Right atrium auricular region (tissue), 2 donors: ENCODE data around the gene ARIH2. TPM values are rescaled to one million over a fixed set of nuclear protein-coding genes. Genes with fewer than 3 reads are reported as not detected.
A peak's percentile ranks its signal among the peaks of the same experiment; 100 is the strongest.

ENCODE experiments used
- DNase-seq: peaks from one replicate; pipeline ENCODE4 v3.0.0-alpha.2; 2019; ENCODE audit warnings: low spot score
- H3K27ac ChIP-seq, 2 donors: fragments of 200-600 bp; sonication (generic); 1 replicate in 1 of 2; 2 replicates in 1 of 2; pipeline ENCODE4 v1.5.1; 2016 to 2019
- H3K27me3 ChIP-seq, 2 donors: fragments of 200-600 bp; sonication (generic); one replicate each; pipeline versions ENCODE4 v1.5.1 to v1.6.0; 2017 to 2019
- H3K36me3 ChIP-seq: fragments of 200-600 bp; sonication (generic); one replicate; pipeline ENCODE4 v1.5.1; 2016
- H3K4me1 ChIP-seq, 2 donors: fragments of 200-600 bp; sonication (generic); one replicate each; pipeline versions ENCODE4 v1.5.1 to v1.6.0; 2017 to 2019
- H3K4me3 ChIP-seq, 2 donors: fragments of 200-600 bp; sonication (generic); 1 replicate in 1 of 2; 2 replicates in 1 of 2; pipeline ENCODE4 v1.5.1; 2017 to 2019; ENCODE audit warnings: mild to moderate bottlenecking in 1 of 2, moderate library complexity in 1 of 2
- H3K9me3 ChIP-seq, 2 donors: fragments of 200-600 bp; sonication (generic); one replicate each; pipeline ENCODE4 v1.5.1; 2019
- total RNA-seq, 2 donors: library from RNA; depleted of rRNA; stranded (reverse); fragments of >200 nt; gene quantifications; one replicate each; pipeline ENCODE4 v1.1.0, GENCODE V29; 2016
- TF ChIP-seq, protein P1 (sequence below), 2 donors: fragments of 200-600 bp; sonication (generic); IDR thresholded peaks; one replicate each; pipeline ENCODE4 v1.5.1; 2019; ENCODE audit warnings: antibody characterized with exemption in 2 of 2

Gene ARIH2
- total RNA-seq = 100 to 1,000 TPM; 135 to 140 TPM

DNA sequence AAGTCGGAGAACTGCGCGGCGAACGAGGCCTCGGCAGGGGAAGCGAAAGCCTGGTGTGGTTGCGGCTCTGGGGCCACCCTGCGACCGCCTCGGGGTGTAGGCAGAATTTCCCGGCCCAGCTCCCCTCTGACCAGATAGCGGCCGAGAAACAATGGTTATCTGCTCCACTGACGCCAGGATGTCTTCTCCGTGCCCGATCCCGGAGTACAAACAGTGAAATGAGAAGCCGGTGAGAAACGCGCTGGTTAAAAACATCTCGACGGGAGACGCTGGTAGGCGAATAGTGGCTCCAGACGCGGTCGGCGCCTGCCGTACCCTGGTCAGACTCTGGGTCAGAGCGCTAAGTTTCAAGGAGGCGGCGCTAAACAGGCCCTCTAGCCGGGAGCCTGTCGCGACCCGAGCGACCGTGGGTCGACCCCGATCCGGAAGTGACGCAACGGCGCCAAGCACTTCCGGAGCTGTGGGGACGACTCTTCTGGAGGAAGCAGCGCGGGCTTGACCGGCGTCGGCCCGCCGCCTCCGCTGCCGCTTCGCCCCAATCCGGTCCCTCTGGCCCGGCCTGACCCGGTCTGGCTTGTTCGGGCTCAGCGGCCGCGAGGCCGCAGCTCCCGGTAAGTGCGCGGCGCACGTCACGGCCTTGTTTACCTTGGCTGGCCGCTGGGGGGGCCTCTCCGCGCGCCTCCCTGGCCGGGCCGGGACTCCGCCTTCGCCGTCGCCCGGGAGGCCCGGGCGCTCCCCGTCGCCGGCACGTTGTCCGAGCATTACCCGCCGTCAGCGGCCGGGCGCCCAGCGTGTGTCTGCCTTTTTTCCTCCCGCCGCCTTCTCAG lies at the start of gene ARIH2:
ARIH2 (plus strand) TSS at position 455 of the 827 bp plus-strand sequence. CDS start 8,717 bp downstream, outside the sequence.
- Histone ChIP-seq H3K4me3 (peak within 1 kb of the TSS; percentile 76 to 89), H3K4me1 (peaks cover 0 to 23% of the 10 kb centered on the region in 2 donors), H3K27me3 (no peaks in the 10 kb centered on the region), H3K36me3 (peaks cover 12% of the 10 kb centered on the region), H3K27ac (peak within 1 kb of the TSS; percentile 96), H3K9me3 (no peaks in the 10 kb centered on the region)
- peak; percentile 95 for DNase-seq
- TF ChIP-seq, protein P1, sequence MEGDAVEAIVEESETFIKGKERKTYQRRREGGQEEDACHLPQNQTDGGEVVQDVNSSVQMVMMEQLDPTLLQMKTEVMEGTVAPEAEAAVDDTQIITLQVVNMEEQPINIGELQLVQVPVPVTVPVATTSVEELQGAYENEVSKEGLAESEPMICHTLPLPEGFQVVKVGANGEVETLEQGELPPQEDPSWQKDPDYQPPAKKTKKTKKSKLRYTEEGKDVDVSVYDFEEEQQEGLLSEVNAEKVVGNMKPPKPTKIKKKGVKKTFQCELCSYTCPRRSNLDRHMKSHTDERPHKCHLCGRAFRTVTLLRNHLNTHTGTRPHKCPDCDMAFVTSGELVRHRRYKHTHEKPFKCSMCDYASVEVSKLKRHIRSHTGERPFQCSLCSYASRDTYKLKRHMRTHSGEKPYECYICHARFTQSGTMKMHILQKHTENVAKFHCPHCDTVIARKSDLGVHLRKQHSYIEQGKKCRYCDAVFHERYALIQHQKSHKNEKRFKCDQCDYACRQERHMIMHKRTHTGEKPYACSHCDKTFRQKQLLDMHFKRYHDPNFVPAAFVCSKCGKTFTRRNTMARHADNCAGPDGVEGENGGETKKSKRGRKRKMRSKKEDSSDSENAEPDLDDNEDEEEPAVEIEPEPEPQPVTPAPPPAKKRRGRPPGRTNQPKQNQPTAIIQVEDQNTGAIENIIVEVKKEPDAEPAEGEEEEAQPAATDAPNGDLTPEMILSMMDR (IDR thresholded peaks at IDR 0.05) = peak in 1 of 2 donors; percentile 27

DNA sequence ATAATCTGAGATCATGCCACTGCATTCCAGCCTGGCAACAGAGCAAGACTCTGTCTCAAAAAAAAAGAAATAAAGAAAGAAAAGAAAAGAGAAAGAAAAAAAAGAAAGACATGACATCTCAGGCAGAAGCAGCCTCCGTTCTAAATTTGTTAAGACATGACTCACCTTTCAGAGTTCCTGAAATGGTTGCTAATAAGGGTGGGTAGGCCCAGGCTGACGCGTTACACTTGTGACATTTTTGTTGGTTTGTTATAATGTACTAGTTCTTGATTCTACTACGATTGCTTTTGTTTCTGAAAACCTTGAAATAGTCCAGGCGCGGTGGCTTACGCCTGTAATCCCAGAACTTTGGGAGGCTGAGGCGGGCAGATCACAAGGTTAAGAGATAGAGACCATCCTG lies 41.0 kb upstream of the ARIH2 start:
- TF ChIP-seq, protein P1 (IDR thresholded peaks at IDR 0.05) = no peak
- Histone ChIP-seq H3K36me3 (peaks cover 42% of the 10 kb centered on the region), H3K27me3 (no peaks in the 10 kb centered on the region), H3K4me1 (no peaks in the 10 kb centered on the region), H3K9me3 (no peaks in the 10 kb centered on the region), H3K4me3 (no peak overlapping the region), H3K27ac (no peak overlapping the region)
- DNase-seq = no peak

DNA sequence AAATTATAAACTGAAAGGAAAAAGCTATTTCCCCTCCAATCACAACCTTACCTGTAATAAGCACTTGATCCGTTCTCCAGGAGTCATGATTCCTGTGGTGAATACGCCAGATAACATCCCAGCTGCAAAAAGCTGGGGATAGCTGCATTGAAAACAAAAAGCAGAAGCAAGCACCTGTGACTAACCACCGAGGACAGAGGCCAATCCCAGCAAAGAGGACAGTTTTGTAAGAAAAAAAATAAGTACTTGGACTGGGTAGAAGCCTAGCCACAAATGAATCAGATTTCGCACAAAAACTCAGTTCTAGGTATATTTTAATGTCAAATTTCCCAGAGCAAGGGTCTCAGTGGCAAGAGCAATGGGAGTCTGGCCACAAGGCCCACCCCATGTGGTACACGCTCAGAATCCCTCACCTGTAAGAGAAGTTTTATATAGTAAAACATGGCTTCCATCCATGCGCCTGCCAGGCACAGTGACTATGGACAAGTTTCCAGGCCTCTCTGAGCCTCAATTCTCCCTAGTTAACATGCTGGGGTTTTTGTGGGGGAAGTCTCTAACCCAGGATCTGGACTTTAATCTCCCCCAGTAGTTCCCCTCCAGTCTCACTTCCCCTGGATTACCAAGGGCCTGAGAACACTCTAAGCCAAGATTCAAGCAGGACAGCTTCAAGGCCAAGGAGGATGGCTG lies 39.2 kb upstream of the ARIH2 start:
- no peaks in the 10 kb centered on the region for H3K27me3 ChIP-seq
- no peak overlapping the region for H3K27ac ChIP-seq
- H3K36me3 ChIP-seq = peaks cover 40% of the 10 kb centered on the region
- DNase-seq = no peak
- TF ChIP-seq, protein P1 (IDR thresholded peaks at IDR 0.05) = no peak
- no peaks in the 10 kb centered on the region for H3K4me1 ChIP-seq
- H3K9me3 ChIP-seq = no peaks in the 10 kb centered on the region
- no peak overlapping the region for H3K4me3 ChIP-seq

DNA sequence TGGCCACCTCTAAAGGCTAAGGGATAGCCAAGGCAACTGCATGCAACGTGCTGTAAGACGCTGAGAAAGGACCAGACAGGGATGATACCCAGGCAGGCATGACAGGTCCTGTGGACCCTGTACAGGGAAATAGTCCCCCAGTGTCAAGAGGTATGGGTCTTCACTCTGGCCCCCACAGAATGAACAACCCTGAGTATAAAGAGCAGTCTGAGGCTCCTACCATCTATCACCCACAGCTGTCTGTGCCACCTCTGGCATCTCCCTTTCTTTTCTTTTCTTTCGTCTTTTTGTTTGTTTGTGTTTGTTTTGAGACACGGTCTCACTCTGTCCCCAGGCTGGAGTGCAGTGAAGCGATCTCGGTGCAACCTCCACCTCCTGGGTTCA lies 38.7 kb upstream of the ARIH2 start:
- Histone ChIP-seq H3K27ac (no peak overlapping the region), H3K36me3 (peaks cover 41% of the 10 kb centered on the region), H3K9me3 (no peaks in the 10 kb centered on the region), H3K4me1 (no peaks in the 10 kb centered on the region), H3K4me3 (no peak overlapping the region), H3K27me3 (no peaks in the 10 kb centered on the region)
- DNase-seq = no peak
- TF ChIP-seq, protein P1 (IDR thresholded peaks at IDR 0.05) = no peak

DNA sequence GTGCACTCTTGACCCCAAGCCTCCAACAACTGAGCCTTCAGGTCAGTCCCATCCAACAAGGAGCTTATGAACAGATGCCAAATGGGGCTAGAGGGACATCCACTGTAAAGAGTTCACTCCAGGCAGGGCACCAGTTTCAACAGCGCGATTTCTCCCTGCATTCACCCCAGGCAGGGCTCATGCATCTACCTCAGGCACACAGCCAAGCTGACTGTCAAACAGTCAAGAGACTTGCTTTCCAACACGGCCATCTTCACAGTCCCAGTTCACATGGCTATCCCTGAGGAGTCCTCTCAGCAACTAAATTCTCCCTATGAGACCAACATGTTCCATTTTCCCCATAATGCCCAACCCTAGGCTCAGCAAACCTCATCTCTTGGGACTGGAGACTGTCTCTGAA lies 37.6 kb upstream of the ARIH2 start:
- H3K4me3 ChIP-seq = no peak overlapping the region
- peaks cover 36% of the 10 kb centered on the region for H3K36me3 ChIP-seq
- peak overlapping the region; percentile 21 to 33 for H3K27ac ChIP-seq
- H3K27me3 ChIP-seq = no peaks in the 10 kb centered on the region
- no peaks in the 10 kb centered on the region for H3K4me1 ChIP-seq
- H3K9me3 ChIP-seq = no peaks in the 10 kb centered on the region
- TF ChIP-seq, protein P1 (IDR thresholded peaks at IDR 0.05) = no peak
- DNase-seq = no peak
